Pericardium fibroblast (primary cell): ENCODE measurements around the gene CYP4F2. TPM values are rescaled to one million over a fixed set of nuclear protein-coding genes. Genes with fewer than 3 reads are reported as not detected.

Experiments used
- total RNA-seq: library from RNA; depleted of rRNA; stranded (reverse); fragments of >200 nt; gene quantifications from 2 replicates; pipeline ENCODE4 v1.2.3, GENCODE V29; 2015

CYP4F2 gene
- total RNA-seq, result not detected in 2 replicates

DNA sequence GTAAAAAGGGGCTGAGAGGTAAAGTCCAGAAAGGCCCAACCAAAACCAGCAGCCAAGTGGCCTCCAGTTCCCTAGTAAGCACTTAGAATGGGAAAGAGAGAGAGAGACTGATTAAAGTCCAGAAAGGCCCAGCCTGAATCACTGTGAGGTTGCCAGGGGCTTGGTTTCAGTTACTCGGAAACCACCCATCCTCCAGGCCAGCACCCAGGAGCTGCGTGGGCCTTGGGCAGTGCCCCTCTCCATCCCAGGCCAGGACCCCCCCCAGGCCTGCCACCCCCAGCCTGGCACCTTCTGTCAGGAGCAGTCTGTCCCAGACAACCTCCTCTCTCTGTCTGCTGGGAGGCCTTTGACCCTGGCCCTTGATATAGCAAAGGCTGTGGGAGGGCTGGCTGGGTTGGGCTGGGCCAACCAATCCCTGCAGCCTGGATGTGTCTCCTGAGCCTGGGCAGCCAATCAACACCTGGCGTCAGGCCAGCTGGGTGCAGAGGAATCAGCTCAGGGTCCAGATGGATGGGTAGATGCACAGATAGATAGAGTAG is at the start of gene CYP4F2:
CYP4F2 (minus strand) TSS at position 337 of the 539 bp plus-strand sequence. CDS start 463 bp downstream, outside the sequence.

DNA sequence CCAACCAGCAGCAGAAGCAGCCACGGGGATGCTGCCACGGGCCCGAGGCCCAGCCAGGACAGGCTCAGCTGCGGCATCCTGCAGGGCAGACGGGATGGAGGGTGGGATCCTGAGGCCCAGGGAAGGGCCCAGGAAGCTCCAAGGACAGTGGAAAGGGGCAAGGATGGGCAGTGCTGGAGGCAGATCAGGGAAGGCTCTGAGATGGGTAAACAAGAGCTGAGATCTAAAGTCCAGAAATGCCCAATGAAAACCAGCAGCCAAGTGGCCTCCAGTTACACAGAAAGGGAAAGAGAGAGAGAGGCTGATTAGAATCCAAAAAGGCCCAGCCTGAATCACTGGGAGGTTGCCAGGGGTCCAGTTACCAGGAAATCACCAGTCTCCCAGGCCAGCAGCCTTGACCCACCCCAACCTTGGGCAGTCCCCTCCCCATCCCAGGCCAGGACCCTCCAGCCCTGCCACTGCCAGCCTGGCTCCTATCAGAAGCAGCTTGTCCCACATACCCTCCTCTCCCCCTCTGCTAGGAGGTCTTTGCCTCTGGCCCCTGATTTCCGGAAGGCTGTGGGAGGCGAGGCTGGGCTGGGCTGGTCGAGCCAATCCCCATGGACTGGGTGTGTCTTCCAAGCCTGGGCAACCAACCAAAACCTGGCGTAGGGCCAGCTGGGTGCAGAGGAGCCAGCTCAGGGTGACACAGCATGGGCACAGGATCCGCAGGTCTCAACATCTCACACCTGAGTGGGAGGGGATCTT is 36.6 kb upstream of the CYP4F2 start, which contains the start of gene CYP4F11:
CYP4F11 (minus strand) TSS at position 198 of the 747 bp plus-strand sequence; CDS start at position 77, 121 bp downstream.

Other genes with a start within 250 kb of the CYP4F2 start
- gene CYP4F12, start 225.0 kb downstream of the CYP4F2 start, total RNA-seq, result 0.26 TPM in 1 of 2 replicates, not detected in the other
- gene OR10H2, start 170.1 kb downstream of the CYP4F2 start, total RNA-seq, result not detected in 2 replicates
- gene OR10H3, start 160.1 kb downstream of the CYP4F2 start, total RNA-seq, result not detected in 2 replicates
- not detected in 2 replicates for gene OR10H5, start 110.4 kb downstream of the CYP4F2 start, total RNA-seq
- not detected in 2 replicates for gene OR10H1, start 82.4 kb downstream of the CYP4F2 start, total RNA-seq
- gene CYP4F11, start 36.5 kb upstream of the CYP4F2 start, total RNA-seq, result not detected in 2 replicates
- not detected in 2 replicates for gene OR10H4, start 50.9 kb upstream of the CYP4F2 start, total RNA-seq
- gene TPM4, start 178.4 kb upstream of the CYP4F2 start, total RNA-seq, result 586 and 1,159 TPM in 2 replicates
- 49.1 and 60.1 TPM in 2 replicates for gene RAB8A, start 213.8 kb upstream of the CYP4F2 start, total RNA-seq
- not detected in 2 replicates for gene HSH2D, start 245.6 kb upstream of the CYP4F2 start, total RNA-seq